OCI-LY3 (cell line): ENCODE data around the gene TBL3.

Experiments
- CTCF ChIP-seq: fragments of 200-600, 300-600 bp; sonication (generic); IDR thresholded peaks from 2 replicates; pipeline ENCODE4 v1.5.1; 2014; ENCODE audit warnings: antibody characterized with exemption, low read length, low read depth
- EZH2phosphoT487 ChIP-seq: fragments of 200-600 bp; shearing (Covaris generic); IDR thresholded peaks from 2 replicates; pipeline ENCODE4 v1.6.1; 2018; ENCODE audit warnings: antibody characterized with exemption, mixed run types, low read depth

GRCh38 chr16:1980030-1980769 lies 8.3 kb downstream of the TBL3 start:
- TF ChIP-seq CTCF: no peak
- no peak for TF ChIP-seq EZH2phosphoT487
